Fibroblast of skin of right biceps (primary cell): ENCODE results near the gene PHACTR1.

Experiments used
- DNase-seq: peaks from one replicate; pipeline ENCODE4 v3.0.0-alpha.2; 2013

The PHACTR1 gene

DNA sequence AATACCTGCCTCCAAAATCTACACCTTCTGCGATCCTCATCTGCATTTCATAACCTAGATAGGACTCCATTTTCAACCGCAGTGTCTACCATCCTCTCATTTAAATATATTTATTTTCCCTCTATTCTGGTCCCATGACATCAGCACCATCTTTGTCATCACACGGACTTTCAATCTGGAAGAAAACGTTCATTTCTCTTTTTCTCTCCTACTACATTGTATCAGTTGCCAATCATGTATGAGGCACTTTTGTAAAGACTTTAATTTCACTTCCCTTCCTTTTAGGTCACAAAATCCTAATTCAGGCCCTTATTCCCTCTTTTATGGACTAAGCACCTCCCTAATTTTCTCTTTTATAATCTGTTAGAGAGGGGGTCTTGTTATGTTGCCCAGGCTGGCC lies 89.6 kb downstream of the PHACTR1 start:
- no peak for DNase-seq

DNA sequence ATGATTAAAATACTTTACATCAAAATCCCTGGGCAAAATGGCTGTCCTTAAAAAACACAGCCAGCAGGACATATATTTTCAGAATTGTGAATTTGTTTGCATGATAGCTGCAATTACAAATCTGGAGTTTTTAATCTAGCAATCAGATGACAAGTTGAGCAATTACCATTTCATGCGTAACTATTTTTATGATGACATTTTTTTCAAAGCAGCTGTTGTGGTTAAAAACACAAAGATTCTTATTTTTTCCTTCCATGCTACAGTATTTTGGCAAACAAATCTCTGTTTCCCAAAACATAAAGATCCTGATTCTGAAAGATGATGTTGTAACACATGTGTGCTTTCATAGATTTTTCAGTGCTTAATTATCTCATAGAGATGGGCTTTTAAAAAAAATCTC lies 90.2 kb downstream of the PHACTR1 start:
- no peak for DNase-seq

DNA sequence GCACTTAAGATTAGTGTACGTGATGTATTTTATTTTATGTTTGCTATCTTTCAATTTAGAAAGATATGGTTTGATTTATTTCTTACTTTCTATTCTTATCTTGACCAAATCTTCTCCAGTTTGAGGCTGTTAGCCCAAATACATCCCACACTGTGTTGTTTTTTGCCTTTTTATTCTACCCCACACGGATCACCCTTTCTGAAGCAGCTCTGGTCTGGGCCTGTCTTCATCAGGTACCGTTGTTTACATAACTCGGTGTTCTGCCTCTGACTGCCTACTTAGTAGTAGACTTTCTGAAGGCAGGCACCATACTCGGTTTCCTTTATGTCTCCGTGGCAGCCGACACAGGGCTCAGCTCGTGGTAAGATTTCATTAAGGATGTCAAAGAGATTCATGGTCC lies 95.0 kb downstream of the PHACTR1 start:
- DNase-seq, result no peak

DNA sequence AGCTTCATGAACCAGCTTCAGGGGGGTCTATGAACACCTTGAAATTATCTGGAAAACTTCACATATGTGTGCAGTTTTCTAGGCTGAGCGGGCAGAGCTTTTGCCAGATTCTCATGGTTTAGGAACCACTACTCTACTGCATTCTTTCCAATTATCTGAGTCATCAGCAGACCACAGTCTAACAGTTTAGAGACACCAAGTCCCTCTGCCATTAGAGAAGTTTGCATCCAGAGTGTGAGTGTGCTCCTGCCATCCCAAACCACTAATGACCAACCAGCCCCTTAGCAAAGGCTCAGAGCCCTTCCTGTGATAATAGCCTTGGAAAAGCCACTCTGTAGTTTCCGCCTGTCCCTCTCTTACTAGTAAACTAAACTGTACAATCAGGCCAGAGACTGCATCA lies 96.8 kb downstream of the PHACTR1 start:
- peak; percentile 90 for DNase-seq

DNA sequence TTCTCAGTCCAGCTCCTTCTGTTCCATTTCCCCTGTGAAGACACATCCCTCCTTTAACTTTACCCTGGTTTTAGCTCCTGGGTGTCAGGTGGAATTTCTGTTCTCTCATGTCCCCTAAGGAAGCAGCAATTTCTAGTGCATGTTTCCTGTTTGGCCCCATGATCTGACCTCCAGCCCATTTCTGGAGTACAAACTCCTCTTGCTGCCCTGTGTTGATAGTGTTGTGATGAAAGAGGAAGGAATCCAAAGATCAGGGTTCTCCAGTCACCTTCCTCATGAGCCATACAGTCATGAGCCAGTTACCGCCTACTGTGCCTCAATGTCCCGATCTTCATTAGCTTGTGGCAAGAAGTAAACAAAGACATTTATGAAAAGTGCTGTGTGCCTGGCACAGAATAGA lies 97.4 kb downstream of the PHACTR1 start:
- DNase-seq, result no peak

DNA sequence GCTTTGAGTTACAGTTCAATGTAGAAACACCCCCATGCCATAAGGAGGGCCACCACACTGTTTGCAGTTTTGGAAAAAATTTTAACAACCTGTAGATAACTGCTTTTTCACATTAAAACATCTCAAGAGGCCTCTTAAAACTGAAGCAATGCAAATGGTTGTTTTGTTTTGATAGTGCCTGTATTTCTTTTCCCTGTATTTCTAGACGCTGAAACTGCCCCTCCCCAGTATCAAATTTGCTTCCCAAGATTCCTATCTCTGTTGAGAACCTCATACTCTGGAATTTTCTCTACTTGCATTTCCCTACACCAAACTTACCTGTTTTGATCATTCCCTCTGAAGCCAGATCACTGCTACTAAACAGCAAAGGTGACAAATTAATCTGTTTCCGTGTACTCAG lies 98.5 kb downstream of the PHACTR1 start:
- no peak for DNase-seq

DNA sequence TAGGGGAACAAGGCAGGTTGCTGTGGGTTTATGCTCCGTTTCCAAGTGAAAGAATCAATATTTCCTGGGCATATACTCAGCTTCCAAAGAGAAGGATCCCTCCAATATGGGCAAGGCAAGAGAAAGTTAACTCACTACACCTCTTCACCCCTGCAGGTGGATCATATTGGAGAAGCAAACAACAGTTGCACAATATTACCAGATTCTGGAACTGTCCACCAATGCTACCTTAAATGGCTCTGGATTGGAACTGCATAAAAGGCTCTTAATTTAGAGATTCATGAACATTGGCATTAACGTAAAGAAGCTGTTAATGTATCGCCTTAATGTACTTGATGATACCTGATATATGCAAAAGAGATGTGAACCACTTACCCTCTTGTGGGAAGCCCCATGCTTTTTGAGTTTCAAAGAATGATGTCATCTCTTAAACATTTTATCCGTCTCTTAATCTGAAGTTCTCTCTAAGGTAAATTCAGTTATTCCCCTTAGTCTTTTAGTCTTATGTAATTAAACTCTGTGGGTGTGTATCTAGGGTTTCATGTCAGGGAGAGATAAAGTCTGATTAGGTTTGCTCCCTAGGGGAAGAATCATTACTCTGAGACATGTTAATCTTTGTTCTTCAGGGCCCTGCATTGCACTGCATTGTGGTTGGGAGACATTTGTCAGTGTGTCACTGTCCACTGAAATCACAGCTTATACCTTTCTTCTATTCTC lies 99.5 kb downstream of the PHACTR1 start:
- no peak for DNase-seq

DNA sequence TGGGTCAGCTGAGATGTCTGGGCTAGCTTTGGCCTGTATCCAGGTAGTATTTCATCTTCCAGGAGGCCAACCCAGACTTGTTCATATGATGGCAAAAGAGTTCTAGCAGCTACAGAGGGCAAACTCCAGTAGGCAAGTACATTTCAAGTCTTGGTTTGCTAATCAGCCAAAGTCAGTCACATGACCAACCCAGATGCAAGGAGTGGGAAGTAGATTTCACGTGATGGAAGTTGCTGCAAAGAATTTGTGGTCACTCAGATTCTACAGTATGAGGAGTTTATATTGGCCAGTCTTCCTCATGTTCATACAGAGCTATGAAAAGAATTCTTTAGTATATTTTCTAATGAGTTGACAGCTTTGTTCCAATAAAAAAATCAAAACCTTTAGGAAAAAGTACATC lies 101.8 kb downstream of the PHACTR1 start:
- DNase-seq, result peak; percentile 31

DNA sequence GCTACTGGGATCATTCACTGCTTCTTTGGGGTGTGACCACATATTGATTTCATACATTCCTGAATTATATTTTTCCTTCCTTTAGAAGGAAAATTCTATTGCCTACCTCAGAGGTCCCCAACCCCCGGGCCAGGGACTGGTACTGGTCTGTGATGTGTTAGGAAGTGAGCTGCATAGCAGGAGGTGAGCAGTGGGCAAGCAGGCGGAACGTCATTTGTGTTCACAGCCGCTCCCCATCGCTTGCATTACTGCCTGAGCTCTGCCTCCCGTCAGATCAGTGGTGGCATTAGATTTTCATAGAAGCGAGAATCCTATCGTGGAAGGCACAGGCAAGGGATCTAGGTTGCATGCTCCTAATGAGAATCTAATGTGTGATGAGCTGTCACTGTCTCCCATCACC lies 107.3 kb downstream of the PHACTR1 start:
- no peak for DNase-seq

DNA sequence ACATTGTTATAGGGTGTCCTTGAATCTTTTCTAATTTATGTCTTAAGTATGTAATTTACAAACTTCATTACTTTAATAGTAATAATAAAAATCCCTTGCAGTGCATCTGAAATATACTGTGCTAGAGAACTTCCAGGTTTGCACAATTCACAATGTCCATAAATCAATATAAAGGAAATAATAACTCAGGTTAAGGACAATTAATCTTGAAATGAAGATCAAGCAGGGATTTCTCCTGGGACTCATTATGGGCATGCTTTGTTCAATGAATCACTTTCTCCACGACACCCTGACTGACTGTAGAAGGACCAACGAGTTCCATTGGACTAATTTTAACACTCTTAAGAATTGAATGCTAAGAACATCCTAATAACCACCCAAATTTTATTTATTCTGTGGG lies 110.0 kb downstream of the PHACTR1 start:
- no peak for DNase-seq

DNA sequence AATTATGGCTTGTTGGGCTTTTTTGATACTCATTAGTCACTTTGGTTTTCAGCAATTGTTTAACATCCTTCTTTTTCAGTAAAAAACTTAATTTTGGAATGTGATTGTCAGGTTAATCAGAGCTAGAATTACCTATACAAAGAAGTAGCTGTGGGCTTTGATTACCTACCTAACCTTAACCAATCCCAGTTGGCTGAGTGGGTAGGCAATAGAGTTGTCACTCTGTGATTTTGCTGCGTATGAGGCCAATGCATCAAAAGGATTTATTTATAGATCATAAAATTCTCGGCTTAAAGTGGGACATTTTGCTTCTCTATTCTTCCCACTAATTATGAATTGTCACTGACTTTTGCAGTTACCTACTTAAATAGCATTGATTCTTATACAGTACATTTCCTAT lies 111.4 kb downstream of the PHACTR1 start:
- DNase-seq, result no peak

DNA sequence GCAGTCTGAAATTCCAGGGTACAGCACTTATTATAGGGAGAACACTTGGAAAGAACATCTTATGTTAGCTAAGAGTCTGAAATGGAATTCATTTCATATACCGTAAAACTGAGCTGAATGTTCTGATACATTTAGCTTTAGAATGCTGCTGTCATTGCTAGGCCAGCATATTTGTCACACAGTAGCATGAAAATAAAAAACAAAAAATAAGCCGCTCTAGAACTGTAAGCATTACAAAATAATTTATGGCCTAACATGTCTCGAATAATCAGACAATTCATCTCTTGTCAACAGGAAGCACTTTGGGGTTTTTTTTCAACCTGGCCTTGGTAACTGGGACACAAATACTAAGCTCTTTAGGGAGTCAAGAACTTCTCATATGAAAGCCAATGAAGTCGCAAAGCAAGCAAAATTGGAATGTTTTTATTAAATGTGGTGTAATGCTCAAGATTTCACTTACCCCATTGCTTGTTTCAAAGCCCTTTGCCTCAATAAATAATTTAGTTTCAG lies 115.7 kb downstream of the PHACTR1 start:
- no peak for DNase-seq

DNA sequence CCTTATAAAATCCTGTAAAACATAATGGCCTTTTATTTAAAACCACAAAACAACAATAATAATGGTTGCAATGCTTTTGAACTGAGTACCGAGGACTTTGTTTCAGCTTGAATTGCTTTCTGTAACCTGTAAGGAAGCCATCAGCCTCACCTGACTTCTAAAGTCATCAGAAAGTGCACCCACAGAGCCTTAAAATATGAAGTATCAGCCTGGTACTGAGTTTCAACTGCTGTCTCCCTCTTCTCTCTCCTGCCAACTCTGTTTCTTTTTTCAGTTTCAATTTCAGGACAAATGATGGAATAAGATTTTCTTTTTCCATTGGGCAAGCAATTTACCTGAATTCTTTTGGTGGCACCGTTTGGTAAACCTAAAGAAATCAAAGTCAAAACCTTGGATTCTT lies 119.4 kb downstream of the PHACTR1 start:
- DNase-seq, result no peak

DNA sequence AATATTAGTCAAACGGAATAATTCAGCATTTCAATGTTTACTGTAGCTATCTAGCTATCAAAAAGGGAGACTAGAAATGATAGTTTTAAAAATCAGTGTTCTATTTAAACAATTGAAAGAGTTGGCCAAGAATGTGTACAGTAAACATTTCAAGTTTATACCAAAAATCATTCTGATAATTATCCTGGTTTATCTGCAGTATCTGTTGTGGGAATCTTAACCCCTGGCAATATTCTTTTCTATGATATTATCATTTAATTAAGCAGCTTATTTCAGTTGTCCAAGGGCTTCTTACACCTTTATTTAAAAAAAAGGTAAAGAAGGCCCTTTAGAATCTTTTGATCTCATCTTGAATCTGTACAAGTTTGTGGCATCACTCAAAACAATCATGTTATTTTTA lies 125.1 kb downstream of the PHACTR1 start:
- no peak for DNase-seq

DNA sequence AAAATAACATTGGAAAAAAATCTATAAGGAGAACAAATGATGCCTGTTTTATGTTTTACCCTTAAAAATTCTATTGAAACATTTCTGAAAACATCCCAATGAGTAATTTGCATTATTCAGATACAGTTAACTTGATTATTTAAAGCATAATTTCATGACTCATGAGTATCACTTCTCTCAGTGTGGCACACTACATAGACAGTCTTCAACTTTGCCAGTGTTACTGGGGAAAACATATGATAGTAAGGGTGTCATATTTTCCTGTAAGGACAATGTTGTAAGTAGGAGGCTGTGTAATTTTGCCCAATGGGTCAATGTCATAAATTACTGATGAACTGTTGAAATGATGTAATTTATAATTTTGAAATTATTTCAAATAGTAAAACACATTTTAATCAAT lies 125.5 kb downstream of the PHACTR1 start:
- no peak for DNase-seq

DNA sequence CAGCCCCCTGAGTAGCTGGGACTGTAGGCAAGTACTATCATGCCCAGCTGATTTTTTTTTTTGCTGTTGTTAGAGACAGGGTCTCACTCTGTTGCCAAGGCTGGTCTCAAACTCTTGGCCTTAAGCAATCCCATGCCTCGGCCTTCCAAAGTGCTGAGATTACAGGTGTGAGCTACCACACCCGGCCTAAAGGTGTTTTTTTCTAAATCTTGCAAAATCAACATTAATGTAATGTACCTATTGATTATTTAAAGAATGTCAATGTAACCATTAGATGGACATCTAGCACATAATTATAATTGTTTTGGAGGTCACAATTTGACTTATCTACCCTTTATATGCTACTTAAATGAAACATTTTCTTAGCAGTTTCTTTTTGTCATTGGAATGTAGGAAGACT lies 126.1 kb downstream of the PHACTR1 start:
- DNase-seq, result no peak

DNA sequence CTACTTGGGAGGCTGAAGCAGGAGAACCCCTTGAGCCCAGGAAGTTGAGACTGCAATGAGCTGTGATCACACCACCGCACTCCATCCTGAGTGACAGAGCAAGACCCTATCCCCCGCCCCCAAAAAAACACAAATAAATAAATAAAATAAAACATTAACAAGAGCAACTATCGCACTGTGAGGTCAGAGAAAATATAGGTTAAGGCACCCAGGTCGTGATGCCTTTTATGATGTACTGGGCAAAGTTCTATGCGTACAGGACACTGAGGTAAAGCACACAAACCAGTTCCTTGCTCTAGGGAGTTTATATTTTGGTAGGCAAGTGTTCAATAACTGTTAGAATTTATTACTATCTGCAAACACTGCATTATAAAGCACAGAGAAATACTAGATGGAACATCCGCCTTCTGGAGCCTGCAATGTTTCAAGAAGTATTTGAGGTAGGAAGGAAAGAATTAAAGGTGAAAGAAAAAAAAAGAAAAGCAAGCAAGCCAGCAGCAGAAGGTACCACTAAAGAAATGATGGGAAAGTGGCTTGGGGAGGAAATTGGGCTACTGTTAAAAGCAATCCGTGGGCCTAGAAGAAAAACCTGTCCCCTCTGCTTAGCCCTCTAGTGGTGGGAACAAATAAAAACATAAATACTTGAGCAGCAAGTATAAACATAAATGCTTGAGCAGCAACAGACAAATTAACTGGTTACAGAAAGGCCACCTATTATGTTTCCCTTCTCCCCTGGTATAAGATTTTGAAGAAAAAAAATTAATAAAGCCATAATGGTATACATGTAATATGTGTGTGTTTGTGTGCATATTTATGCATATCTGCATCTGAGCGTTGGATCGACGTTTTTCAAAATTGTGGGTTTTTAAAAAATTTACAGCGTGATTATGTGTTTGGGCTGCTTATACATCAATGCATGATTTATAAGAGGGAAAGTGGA lies 128.0 kb downstream of the PHACTR1 start:
- DNase-seq, result peak; percentile 28

DNA sequence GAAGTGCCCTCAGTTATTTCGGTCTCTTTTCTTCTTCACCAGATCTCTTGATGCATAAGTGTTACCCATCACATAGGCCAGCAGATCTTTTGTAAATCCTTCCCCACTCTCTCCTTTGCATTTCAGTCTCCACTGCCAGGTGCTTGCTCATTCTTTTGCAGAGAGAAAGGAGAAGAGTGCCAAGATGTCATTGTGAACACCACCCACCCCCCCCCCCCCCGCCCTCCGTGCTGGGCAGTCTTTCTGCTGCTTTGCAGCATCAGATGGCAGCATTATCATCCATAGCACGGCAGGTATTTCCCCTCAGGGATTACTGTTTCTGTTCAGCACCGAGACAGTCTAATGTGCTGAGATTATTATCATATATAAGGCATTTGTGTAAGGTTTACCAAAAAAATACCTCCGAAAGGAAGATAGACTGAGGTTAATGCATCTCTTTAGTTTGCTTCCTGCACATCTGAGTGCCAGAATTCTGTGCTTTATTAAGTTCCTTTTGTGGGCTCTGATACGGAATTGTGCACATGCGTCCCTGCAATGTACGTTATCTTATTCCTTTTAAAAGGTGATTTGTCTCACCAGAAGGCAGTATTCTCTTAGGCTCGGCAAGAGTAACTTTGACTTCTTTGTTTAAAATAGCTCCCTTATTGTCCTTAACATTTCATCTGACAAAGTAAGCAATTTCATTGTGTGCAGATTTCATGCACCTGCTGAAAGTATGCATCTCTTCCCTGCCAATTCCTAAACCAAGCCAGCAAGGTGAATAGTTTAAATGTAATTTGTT lies 128.8 kb downstream of the PHACTR1 start:
- no peak for DNase-seq

DNA sequence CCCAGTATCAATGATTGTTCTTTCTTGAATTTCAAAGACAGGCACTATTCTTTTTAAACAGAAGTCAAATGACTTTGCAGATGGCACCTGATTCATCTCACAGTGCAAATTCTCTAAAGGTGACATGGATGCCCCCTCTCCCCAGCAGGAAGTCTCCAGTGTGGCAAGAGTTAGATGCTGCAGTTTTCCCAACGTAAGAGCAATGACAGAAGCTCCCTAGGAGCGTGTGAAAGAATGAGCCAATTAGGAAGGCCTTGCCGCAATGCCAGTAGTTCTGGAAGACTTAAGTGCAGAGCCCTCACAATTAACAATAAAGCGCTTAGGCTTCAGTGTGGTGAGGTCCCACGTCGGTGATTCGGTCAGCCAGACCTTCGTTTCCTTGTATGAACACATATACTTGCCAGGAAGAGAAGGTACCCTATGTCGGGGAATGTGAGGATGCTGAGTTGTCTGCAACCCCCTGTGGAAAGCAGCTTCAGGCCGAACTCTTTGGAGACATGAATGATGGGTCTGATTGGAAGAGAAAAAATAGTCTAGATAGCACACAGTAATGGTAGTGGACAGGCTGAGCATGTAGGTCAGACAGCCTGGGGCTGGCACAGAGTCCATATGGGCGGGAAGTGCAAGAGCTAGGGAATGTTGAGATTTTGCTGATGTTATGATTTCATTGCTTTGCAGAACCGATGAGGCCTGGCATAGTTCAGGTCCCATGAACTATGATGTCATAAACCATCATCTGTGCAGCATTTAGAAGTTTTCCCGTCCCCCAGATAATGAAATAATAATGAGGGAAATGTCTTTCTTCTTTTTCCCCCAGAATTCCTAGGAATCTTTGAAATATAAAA lies 132.6 kb downstream of the PHACTR1 start:
- DNase-seq, result peak; percentile 7

DNA sequence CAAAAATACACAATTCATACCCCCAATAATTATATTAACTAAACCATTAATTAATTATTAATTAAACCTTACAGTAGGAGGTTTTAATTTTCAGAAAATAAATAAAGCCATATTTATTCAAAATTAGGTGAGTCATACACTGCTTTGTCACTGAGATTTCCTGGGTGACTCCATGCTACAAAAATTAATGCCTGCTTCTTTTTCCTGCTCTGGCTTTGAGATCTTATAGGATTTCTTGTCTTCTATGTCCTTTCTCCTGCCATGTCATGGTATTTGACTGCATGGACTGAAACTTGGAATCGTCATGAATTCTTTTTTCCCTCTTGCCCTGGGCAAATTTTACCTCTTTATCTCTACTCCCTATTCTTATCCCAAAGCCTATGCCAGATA lies 133.2 kb downstream of the PHACTR1 start:
- peak; percentile 34 for DNase-seq

DNA sequence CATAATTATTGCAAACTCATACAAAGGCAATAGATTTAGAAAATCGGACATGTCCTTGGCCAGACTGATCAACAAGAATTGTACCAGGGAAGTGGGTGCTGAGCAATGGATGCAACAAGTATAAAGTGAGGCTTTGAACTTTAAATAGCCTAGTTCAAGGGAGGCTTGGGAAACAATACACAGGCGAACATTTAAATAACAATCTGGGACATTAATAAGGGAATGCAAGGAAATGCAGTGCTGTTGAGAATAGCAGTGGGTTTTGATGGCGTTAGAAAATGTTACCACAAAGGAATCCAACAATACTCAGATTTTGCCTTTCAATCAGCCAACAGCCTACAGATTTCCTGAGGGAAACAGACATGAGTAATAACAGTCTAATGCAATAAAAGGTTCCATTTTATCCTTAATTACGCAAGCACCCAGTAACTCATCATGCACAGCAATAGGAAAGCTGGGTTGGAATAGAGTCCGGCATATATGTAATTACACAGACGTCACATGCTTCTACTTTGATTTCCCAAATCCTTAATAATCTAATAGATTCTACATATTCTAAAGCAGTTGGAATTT lies 134.6 kb downstream of the PHACTR1 start:
- DNase-seq, result peak; percentile 63

DNA sequence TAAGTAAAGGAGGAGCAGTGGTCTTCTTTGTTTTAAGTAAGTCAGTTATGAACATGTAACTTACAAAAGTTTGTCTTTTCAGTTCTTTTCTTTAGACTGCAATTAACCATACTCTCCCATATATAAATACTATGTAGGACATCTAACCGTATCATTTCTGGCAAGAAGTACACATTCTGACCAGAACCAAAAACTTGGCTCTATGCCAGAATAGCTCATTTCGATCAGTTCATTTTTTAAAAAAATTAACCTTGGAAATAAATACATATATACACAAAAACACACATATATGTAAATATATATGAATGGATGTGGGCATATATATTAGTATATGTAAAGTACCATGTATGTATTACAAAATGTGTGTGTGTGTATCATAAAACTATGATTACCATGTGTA lies 145.0 kb downstream of the PHACTR1 start:
- no peak for DNase-seq
